Pancreas (tissue), 10 donors: Measurements from ENCODE around the gene CCDC182. TPM values are rescaled to one million over a fixed set of nuclear protein-coding genes. Genes with fewer than 3 reads are reported as not detected.

Experiments
- ATAC-seq, 4 donors: fragments of 200-7000 bp; cut with Tn5 transposase; one replicate each; pipeline versions ENCODE4 v1.8.0 to v1.9.1; 2020; ENCODE audit warnings: mild to moderate bottlenecking in 4 of 4, moderate library complexity in 4 of 4
- DNase-seq, 6 donors: peaks; one replicate each; pipeline ENCODE4 v3.0.0-alpha.2; 2020
- FAIRE-seq: peaks from 2 replicates; lab custom pipeline; 2012; peaks lifted over from hg19 to GRCh38; lab: Jason Lieb, UNC
- H3K27ac ChIP-seq, 4 donors: fragments of 200-600 bp; sonication (generic); 1 replicate in 3 of 4; 2 replicates in 1 of 4; pipeline versions ENCODE4 v1.5.0 to v1.8.0; 2020
- H3K27me3 ChIP-seq, 4 donors: fragments of 200-600 bp; one replicate each; pipeline ENCODE4 v1.8.0; 2021
- H3K36me3 ChIP-seq, 3 donors: fragments of 200-600 bp; sonication (generic) in 1 of 3; one replicate each; pipeline versions ENCODE4 v1.5.0 to v1.8.0; 2020 to 2021
- H3K4me1 ChIP-seq, 3 donors: fragments of 200-600 bp; one replicate each; pipeline ENCODE4 v1.8.0; 2021
- H3K4me3 ChIP-seq, 4 donors: fragments of 200-600 bp; sonication (generic) in 2 of 4; one replicate each; pipeline versions ENCODE4 v1.5.0 to v1.8.0; 2020 to 2021
- H3K9me3 ChIP-seq, 4 donors: fragments of 200-600 bp; one replicate each; pipeline ENCODE4 v1.8.0; 2021
- WGBS, 2 donors: extraction: QIAGEN DNeasy Blood & Tissue Kit; methylation state at CpG; one replicate each; pipeline ENCODE4 v1.1.7; 2013; 5-methylcytosine and 5-hydroxymethylcytosine counted together
- intact Hi-C, 3 donors: fragments of 100-400 bp; cut with DNase I; formaldehyde crosslinking; loops; one replicate each; pipeline versions ENCODE4 v1.11.1 to v1.14.2; 2022
- polyA plus RNA-seq, 2 donors: library from polyadenylated mRNA; stranded (reverse); fragments of 200-250 nt; gene quantifications; one replicate each; pipeline ENCODE4 v1.2.3, GENCODE V29; 2013
- total RNA-seq, 6 donors: library from RNA; stranded (reverse); fragmentation: NEBNext Ultra II Directional in 4 of 6; extraction: Animal tissue kit (Norgen Biotek cat#: 25700) in 4 of 6; gene quantifications; one replicate each; pipeline versions ENCODE4 v1.2.1 to v1.2.4, GENCODE V29; 2021 to 2023
- TF ChIP-seq, protein P1 (sequence below), 4 donors: fragments of 200-600 bp; sonication (generic) in 3 of 4; IDR thresholded peaks; one replicate each; pipeline versions ENCODE4 v1.5.0 to v1.8.0; 2021; ENCODE audit warnings: antibody characterized with exemption in 4 of 4
- donor health status: healthy with polysubstance abuse.
- donor health status: DM: no; HTN: no; CAD: no; lungs with moderate emphysema.
- donor health status: DM: no; HTN: no; CAD: no.
- donor health status: control.
- donor health status: control.
- donor health status: Bipolar disorder and iron deficiency.
- donor health status: DM: yes; HTN: yes; CAD: no.
- donor health status: DM: no; HTN: no; CAD: no.
- donor health status: DM: no; HTN: no; CAD: no.
- donor health status: DM: yes; HTN: yes; CAD: no.

Gene CCDC182
- total and polyA plus RNA-seq, 8 donors, result not detected

DNA sequence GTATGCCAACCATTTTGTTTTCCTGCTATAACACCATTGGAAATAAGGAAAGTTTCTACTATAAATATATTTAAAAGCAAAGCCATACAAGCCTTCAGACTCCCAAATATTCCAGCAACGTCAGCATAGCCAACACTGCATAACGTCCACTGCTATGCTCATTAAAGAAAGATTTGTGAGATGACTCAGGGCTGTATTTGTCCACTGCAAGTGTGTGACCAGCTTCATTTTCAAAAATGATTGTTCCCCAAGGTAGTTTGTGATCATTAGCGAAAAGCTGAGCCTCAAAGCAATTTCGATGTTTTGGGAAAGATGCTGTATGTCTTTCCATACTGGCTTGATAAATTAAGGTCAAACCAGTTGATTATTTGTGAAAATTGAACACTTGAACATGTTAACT, 14.9 kb upstream of the CCDC182 start:
- Histone ChIP-seq H3K4me3 (no peak overlapping the region), H3K4me1 (no peaks in the 10 kb centered on the region), H3K36me3 (no peaks in the 10 kb centered on the region), H3K27me3 (no peaks in the 10 kb centered on the region), H3K27ac (no peak overlapping the region), H3K9me3 (no peaks in the 10 kb centered on the region)
- intact Hi-C loops, result no loop called here
- DNase-seq (no peak), FAIRE-seq (no peak), ATAC-seq (no peak)
- WGBS, 2 donors, result 61 to 68% methylated on average over 4 of the region's 4 CpGs
- TF ChIP-seq, protein P1, sequence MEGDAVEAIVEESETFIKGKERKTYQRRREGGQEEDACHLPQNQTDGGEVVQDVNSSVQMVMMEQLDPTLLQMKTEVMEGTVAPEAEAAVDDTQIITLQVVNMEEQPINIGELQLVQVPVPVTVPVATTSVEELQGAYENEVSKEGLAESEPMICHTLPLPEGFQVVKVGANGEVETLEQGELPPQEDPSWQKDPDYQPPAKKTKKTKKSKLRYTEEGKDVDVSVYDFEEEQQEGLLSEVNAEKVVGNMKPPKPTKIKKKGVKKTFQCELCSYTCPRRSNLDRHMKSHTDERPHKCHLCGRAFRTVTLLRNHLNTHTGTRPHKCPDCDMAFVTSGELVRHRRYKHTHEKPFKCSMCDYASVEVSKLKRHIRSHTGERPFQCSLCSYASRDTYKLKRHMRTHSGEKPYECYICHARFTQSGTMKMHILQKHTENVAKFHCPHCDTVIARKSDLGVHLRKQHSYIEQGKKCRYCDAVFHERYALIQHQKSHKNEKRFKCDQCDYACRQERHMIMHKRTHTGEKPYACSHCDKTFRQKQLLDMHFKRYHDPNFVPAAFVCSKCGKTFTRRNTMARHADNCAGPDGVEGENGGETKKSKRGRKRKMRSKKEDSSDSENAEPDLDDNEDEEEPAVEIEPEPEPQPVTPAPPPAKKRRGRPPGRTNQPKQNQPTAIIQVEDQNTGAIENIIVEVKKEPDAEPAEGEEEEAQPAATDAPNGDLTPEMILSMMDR (IDR thresholded peaks at IDR 0.05), result no peak

DNA sequence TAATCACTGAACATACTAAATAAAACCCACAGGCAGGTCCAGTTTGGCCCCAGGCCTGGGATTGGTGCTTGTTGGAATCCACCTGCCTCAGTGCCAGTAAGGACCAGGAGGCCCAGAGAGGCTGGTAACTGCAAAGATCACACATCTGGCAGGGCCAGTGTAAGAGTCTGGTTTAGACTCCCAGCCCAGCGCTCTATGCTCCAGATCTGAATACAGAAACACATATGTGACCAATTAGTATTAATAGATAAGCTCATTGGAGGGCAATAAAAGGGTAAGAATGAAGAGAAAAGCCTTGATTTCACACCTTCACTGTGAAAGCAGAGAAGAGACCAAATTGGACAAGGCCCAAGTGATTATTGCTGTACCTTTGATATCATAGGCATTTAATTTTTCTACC, 13.6 kb upstream of the CCDC182 start:
- Histone ChIP-seq H3K27me3 (no peaks in the 10 kb centered on the region), H3K4me3 (no peak overlapping the region), H3K36me3 (no peaks in the 10 kb centered on the region), H3K9me3 (no peaks in the 10 kb centered on the region), H3K4me1 (no peaks in the 10 kb centered on the region), H3K27ac (no peak overlapping the region)
- FAIRE-seq (no peak), ATAC-seq (no peak), DNase-seq (no peak)
- intact Hi-C loops, result no loop called here
- 92 to 94% methylated on average over 1 of the region's 1 CpG for WGBS, 2 donors
- TF ChIP-seq, protein P1 (IDR thresholded peaks at IDR 0.05), result no peak

DNA sequence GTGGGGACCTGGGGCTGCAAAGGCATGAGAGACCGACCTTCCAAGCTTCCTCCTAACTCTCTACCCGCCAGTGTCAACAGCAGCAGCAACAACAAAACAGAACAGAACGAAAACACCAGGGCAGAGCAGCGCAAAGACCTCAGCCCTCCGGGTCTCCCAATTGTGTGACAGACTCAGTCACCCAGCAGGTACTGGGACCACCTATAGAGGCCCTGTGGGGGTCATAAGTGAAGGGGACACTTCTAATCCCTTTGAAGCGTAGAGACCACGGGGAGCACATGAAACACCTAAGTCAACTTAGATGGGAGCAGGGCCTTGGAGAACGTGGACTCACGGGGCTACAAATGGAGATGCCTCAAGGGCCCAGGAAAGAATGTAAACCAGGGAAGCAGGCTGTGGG, 12.6 kb upstream of the CCDC182 start:
- no peak for ATAC-seq
- Histone ChIP-seq H3K4me3 (no peak overlapping the region), H3K27ac (no peak overlapping the region), H3K27me3 (no peaks in the 10 kb centered on the region), H3K9me3 (no peaks in the 10 kb centered on the region), H3K4me1 (no peaks in the 10 kb centered on the region), H3K36me3 (no peaks in the 10 kb centered on the region)
- intact Hi-C loops, result no loop called here
- 83 to 88% methylated on average over 9 of the region's 9 CpGs for WGBS, 2 donors
- DNase-seq, result no peak
- TF ChIP-seq, protein P1 (IDR thresholded peaks at IDR 0.05), result no peak
- no peak for FAIRE-seq

DNA sequence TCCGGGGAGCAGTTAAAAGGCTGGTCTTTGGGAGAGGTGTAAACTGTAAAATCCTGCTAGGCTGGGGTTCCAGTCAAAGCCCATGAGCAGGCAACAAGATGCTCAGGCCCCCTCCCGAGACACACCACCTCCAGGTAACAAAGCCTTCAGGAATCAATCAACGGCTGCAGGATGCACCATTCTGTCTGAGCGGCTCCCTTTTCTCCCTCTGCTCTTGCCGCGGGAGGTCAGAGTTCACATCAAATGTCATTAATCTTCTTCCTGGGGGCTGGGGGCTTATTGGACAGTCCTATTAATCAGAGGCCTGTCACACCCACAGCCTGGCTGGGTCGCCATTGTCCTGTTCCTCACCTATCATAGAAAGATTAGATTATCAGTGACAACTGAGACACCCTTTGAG, 11.9 kb upstream of the CCDC182 start:
- Histone ChIP-seq H3K36me3 (no peaks in the 10 kb centered on the region), H3K4me1 (no peaks in the 10 kb centered on the region), H3K9me3 (no peaks in the 10 kb centered on the region), H3K27me3 (no peaks in the 10 kb centered on the region), H3K4me3 (no peak overlapping the region), H3K27ac (no peak overlapping the region)
- 62 to 68% methylated on average over 7 of the region's 7 CpGs for WGBS, 2 donors
- DNase-seq (no peak), ATAC-seq (no peak), FAIRE-seq (no peak)
- intact Hi-C loops, result no loop called here
- TF ChIP-seq, protein P1 (IDR thresholded peaks at IDR 0.05), result no peak

DNA sequence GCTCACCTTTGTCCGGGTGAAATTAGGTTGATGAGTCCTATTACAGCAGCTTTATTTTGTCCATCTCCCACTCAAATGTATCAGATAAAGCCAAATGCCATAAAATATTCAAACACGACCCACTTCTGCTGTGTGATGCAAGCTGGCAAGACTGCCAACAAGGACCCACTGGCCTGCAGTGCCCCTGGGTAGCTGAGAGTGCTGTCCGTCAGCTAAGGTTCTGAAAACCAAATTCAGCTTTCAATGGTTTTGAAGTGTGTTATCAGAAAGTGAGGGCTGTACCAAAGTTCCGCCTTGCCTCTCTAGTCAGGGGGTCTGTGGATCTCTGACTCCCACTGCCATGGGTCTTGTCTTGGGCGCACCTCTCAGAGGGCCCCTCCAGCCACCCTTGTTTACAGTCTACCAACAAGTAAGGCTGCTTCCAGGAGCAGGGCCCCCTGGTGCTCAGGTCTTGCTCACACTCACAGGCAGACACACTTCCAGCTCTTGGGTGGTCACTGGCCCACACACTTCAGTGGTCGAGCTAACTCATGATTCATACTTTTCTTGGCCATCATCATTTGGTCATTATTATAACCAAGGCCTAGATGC, 10.5 kb upstream of the CCDC182 start:
- WGBS, 2 donors, result 79 to 82% methylated on average over 6 of the region's 6 CpGs

More for the DNA sequence above, 10.5 kb upstream of the CCDC182 start:
- no peak overlapping the region for H3K4me3 ChIP-seq
- no peaks in the 10 kb centered on the region for H3K27me3 ChIP-seq
- DNase-seq, result no peak
- no peak for ATAC-seq
- H3K4me1 ChIP-seq, result peaks cover 0 to 2% (median 0%) of the 10 kb centered on the region in 3 donors
- H3K27ac ChIP-seq, result no peak overlapping the region
- no peaks in the 10 kb centered on the region for H3K36me3 ChIP-seq
- H3K9me3 ChIP-seq, result no peaks in the 10 kb centered on the region
- TF ChIP-seq, protein P1 (IDR thresholded peaks at IDR 0.05), result no peak
- FAIRE-seq, result no peak
- intact Hi-C loops, result no loop called here
